HG03378 (cell line): ENCODE results near the gene CASP1.

Source experiments
- ATAC-seq: cut with Tn5 transposase; IDR thresholded peaks from one replicate; pipeline ENCODE4 v1.9.1; 2021; ENCODE audit warnings: mild to moderate bottlenecking, moderate library complexity; ENCODE audit not compliant: unreplicated experiment

CASP1 gene

DNA sequence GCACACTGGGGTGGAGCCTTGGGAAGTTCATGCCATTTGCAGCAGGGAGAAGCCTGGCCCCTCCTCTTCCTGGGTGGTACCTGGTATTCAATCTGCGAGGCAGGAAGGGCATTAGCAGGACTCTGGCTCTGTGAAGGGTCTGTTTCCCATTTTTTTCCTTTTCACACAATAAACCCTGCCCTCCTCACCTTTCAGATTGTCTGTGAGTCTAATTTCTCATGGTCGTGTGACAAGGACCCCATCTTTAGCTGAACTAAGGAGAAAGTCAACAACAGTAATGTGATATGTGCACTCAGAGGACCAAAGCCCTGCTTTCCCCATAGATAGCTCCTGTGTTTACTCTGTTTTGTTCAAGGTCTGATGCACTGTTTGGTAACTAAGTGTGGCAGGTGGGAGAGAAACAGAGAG is 39.9 kb downstream of the CASP1 start:
- no peak for ATAC-seq

DNA sequence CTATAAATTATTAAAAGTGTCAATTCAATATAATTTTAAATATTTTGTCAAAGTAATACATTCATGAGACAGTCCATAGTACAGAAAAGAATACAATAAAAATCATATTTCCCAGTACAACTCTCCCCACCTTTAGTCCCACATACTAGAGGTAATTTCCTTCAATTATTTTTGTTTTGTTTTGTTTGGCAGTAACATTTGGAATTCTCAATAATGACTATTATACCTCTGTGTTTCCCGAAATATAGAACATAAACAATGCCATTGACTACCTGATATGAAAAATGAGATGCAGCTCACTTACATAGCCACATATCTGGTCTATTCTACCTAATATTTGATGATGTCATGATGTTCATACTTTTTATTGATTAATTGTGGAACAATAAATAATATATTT is 42.2 kb downstream of the CASP1 start:
- no peak for ATAC-seq

GRCh38 chr11:104991994-104992393 is 43.0 kb downstream of the CASP1 start:
- ATAC-seq: no peak

- no peak for ATAC-seq
These were observed 50.1 kb downstream of the CASP1 start for GRCh38 chr11:104984808-104985207.

GRCh38 chr11:104979839-104980238 is 55.1 kb downstream of the CASP1 start:
- no peak for ATAC-seq
